ENCODE data around the gene LRCH3. TPM values are rescaled to one million over a fixed set of nuclear protein-coding genes. Genes with fewer than 3 reads are reported as not detected.

The LRCH3 gene
- total and polyA plus RNA-seq, 9 of the 15 experiments (the other 6 are each of a cell fraction or from before 2014, with no cell fraction given) = 4.6 to 75.3 (median 30.3) TPM

DNA sequence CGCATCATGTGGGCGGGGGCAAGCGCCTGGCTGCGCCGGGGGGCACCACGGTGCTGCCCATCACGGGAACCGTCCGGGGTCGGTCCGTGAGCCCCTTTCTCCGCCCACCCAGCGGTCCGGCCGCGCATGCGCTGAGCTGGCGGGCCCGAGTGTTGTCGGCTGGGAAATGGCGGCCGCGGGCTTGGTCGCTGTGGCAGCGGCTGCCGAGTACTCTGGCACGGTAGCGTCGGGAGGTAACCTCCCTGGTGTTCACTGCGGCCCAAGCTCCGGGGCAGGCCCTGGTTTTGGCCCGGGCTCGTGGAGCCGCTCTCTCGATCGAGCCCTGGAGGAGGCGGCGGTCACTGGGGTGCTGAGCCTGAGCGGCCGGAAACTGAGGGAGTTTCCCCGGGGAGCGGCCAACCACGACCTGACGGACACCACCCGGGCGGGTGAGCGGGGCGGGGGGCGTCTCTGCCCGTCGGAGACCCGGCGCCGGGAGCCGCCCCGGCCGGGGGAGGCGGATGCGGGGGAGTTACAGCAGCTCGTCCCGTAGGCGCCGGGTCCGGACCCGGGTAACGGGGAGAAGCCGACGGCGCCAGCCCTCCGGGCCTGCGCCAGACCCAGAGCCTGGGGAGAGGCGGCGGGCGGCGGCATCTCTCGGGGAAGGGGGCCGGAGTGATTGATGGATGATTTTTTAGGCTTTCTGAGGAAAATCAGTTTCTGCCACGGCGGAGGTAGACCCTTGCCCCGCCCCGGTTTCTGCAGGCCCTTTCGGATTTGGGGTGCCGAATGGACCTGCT, at the start of gene LRCH3 (continued):
- TF ChIP-seq, protein P1, sequence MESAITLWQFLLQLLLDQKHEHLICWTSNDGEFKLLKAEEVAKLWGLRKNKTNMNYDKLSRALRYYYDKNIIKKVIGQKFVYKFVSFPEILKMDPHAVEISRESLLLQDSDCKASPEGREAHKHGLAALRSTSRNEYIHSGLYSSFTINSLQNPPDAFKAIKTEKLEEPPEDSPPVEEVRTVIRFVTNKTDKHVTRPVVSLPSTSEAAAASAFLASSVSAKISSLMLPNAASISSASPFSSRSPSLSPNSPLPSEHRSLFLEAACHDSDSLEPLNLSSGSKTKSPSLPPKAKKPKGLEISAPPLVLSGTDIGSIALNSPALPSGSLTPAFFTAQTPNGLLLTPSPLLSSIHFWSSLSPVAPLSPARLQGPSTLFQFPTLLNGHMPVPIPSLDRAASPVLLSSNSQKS (CRISPR knock-in tag; IDR thresholded peaks at IDR 0.05) = no peak
- TF ChIP-seq ZNF431 (CRISPR knock-in tag; IDR thresholded peaks at IDR 0.05) = no peak
- 0 out of 2 replicates have a peak, but pooled peaks have one; percentile 55 for TF ChIP-seq FOXJ2 (tag; IDR thresholded peaks at IDR 0.05)
- TF ChIP-seq, protein P2, sequence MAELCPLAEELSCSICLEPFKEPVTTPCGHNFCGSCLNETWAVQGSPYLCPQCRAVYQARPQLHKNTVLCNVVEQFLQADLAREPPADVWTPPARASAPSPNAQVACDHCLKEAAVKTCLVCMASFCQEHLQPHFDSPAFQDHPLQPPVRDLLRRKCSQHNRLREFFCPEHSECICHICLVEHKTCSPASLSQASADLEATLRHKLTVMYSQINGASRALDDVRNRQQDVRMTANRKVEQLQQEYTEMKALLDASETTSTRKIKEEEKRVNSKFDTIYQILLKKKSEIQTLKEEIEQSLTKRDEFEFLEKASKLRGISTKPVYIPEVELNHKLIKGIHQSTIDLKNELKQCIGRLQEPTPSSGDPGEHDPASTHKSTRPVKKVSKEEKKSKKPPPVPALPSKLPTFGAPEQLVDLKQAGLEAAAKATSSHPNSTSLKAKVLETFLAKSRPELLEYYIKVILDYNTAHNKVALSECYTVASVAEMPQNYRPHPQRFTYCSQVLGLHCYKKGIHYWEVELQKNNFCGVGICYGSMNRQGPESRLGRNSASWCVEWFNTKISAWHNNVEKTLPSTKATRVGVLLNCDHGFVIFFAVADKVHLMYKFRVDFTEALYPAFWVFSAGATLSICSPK (IDR thresholded peaks at IDR 0.05; ENCODE audit: borderline replicate concordance) = no peak
- peak; percentile 55; the same call in 1 of the 2 replicates for TF ChIP-seq ATF7 (IDR thresholded peaks at IDR 0.05)
- TF ChIP-seq SUPT5H (IDR thresholded peaks at IDR 0.05) = peak; percentile 98
- TF ChIP-seq ARID1B (IDR thresholded peaks at IDR 0.05) = peak; percentile 15; the same call in 1 of the 2 replicates
- peak; percentile 79; the same call in 1 of the 2 replicates for TF ChIP-seq POLR2AphosphoS5 (IDR thresholded peaks at IDR 0.05; ENCODE audit: control insufficient read depth, insufficient read depth, low read depth, low read length)
- TF ChIP-seq SMAD4 (CRISPR knock-in tag; conservative IDR thresholded peaks at IDR 0.05) = peak; percentile 74
- TF ChIP-seq NCOA2 (IDR thresholded peaks at IDR 0.05; ENCODE audit: partially characterized antibody in 2 of 2) = no peak
- TF ChIP-seq, protein P3, sequence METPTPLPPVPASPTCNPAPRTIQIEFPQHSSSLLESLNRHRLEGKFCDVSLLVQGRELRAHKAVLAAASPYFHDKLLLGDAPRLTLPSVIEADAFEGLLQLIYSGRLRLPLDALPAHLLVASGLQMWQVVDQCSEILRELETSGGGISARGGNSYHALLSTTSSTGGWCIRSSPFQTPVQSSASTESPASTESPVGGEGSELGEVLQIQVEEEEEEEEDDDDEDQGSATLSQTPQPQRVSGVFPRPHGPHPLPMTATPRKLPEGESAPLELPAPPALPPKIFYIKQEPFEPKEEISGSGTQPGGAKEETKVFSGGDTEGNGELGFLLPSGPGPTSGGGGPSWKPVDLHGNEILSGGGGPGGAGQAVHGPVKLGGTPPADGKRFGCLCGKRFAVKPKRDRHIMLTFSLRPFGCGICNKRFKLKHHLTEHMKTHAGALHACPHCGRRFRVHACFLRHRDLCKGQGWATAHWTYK (CRISPR knock-in tag; IDR thresholded peaks at IDR 0.05) = peak; percentile 70; the same call in 1 of the 2 replicates
- no peak for TF ChIP-seq MCM5 (IDR thresholded peaks at IDR 0.05; ENCODE audit: low read depth)
- peak; percentile 46; the same call in 1 of the 2 replicates for TF ChIP-seq NCOA6 (IDR thresholded peaks at IDR 0.05)
- TF ChIP-seq ZFX (CRISPR knock-in tag; IDR thresholded peaks at IDR 0.05) = peak; percentile 98
- no peak for TF ChIP-seq ZNF780A (CRISPR knock-in tag; IDR thresholded peaks at IDR 0.05)
- TF ChIP-seq PPARD (CRISPR knock-in tag; IDR thresholded peaks at IDR 0.05) = no peak
- no peak for TF ChIP-seq NR2C1 (IDR thresholded peaks at IDR 0.05)
- 0 out of 2 replicates have a peak, but pooled peaks have one; percentile 7 for TF ChIP-seq NR2C1 (tag; IDR thresholded peaks at IDR 0.05)
- peak in 1 of 2 experiments; percentile 61; a peak in 2 of 4 replicates for TF ChIP-seq TEAD1 (CRISPR knock-in tag; IDR thresholded peaks at IDR 0.05)
- peak; percentile 98 for TF ChIP-seq PHF8 (IDR thresholded peaks at IDR 0.05; ENCODE audit: borderline replicate concordance, low read length)
- TF ChIP-seq, protein P4, sequence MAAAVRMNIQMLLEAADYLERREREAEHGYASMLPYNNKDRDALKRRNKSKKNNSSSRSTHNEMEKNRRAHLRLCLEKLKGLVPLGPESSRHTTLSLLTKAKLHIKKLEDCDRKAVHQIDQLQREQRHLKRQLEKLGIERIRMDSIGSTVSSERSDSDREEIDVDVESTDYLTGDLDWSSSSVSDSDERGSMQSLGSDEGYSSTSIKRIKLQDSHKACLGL (CRISPR knock-in tag; IDR thresholded peaks at IDR 0.05; ENCODE audit: borderline replicate concordance, poor library complexity, severe bottlenecking) = no peak
- no peak for TF ChIP-seq NFE2 (IDR thresholded peaks at IDR 0.05; ENCODE audit: low read depth)
- TF ChIP-seq, protein P5, sequence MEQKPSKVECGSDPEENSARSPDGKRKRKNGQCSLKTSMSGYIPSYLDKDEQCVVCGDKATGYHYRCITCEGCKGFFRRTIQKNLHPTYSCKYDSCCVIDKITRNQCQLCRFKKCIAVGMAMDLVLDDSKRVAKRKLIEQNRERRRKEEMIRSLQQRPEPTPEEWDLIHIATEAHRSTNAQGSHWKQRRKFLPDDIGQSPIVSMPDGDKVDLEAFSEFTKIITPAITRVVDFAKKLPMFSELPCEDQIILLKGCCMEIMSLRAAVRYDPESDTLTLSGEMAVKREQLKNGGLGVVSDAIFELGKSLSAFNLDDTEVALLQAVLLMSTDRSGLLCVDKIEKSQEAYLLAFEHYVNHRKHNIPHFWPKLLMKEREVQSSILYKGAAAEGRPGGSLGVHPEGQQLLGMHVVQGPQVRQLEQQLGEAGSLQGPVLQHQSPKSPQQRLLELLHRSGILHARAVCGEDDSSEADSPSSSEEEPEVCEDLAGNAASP (IDR thresholded peaks at IDR 0.05) = no peak
